Measurements from ENCODE around the gene CLASP1.

CLASP1 gene

GRCh38 chr2:121576263-121576662 lies 73.0 kb downstream of the CLASP1 start:
- no peak for TF ChIP-seq CTCF (IDR thresholded peaks at IDR 0.05; ENCODE audit: insufficient read depth, low read length, missing control alignments)
- POLR2A ChIA-PET, result no interaction called here
- no peak for DNase-seq (ENCODE audit: low read depth, low spot score)
- H3K4me3 ChIP-seq (ENCODE audit: low read depth, low read length), result no peak overlapping the region
- CTCF ChIA-PET, result interaction anchor here (1.1 to 1.3 kb wide), 3 partner anchors 9 to 42 kb away, joined by 3 read pairs; no protein-coding TSS in a partner anchor

- no peak for DNase-seq (ENCODE audit: low read depth, low spot score)
- CTCF ChIA-PET, result interaction anchor here (1.1 to 1.3 kb wide), 2 partner anchors 10 to 19 kb away, joined by 3 read pairs; no protein-coding TSS in a partner anchor
- POLR2A ChIA-PET, result no interaction called here
- no peak for TF ChIP-seq CTCF (IDR thresholded peaks at IDR 0.05; ENCODE audit: insufficient read depth, low read length, missing control alignments)
- no peak overlapping the region for H3K4me3 ChIP-seq (ENCODE audit: low read depth, low read length)
Observed at GRCh38 chr2:121575800-121576199, 73.5 kb downstream of the CLASP1 start.

- ChIA-PET CTCF (no interaction called here), POLR2A (interaction anchor here (1.0 kb wide), 1 partner anchor 77 kb away, joined by 4 read pairs; no protein-coding TSS in a partner anchor)
- TF ChIP-seq CTCF (IDR thresholded peaks at IDR 0.05; ENCODE audit: insufficient read depth, low read length, missing control alignments), result no peak
Observed at GRCh38 chr2:121570667-121571055, 78.6 kb downstream of the CLASP1 start.

GRCh38 chr2:121570036-121570666 lies 79.1 kb downstream of the CLASP1 start:
- no peak overlapping the region for H3K4me3 ChIP-seq (ENCODE audit: low read depth, low read length)
- POLR2A ChIA-PET, result no interaction called here
- CTCF ChIA-PET, result no interaction called here
- no peak for DNase-seq (ENCODE audit: low read depth, low spot score)
- TF ChIP-seq CTCF (IDR thresholded peaks at IDR 0.05; ENCODE audit: insufficient read depth, low read length, missing control alignments), result no peak

More at GRCh38 chr2:121570667-121571055, 78.6 kb downstream of the CLASP1 start:
- DNase-seq (ENCODE audit: low read depth, low spot score), result no peak
- H3K4me3 ChIP-seq (ENCODE audit: low read depth, low read length), result no peak overlapping the region

GRCh38 chr2:121567957-121568409 lies 81.3 kb downstream of the CLASP1 start:
- POLR2A ChIA-PET, result no interaction called here
- TF ChIP-seq CTCF (IDR thresholded peaks at IDR 0.05; ENCODE audit: insufficient read depth, low read length, missing control alignments), result no peak

GRCh38 chr2:121567452-121567851 lies 81.8 kb downstream of the CLASP1 start:
- TF ChIP-seq CTCF (IDR thresholded peaks at IDR 0.05; ENCODE audit: insufficient read depth, low read length, missing control alignments), result no peak

More at GRCh38 chr2:121567957-121568409, 81.3 kb downstream of the CLASP1 start:
- H3K4me3 ChIP-seq (ENCODE audit: low read depth, low read length), result no peak overlapping the region
- DNase-seq (ENCODE audit: low read depth, low spot score), result no peak
- CTCF ChIA-PET, result no interaction called here

More at GRCh38 chr2:121567452-121567851, 81.8 kb downstream of the CLASP1 start:
- no peak overlapping the region for H3K4me3 ChIP-seq (ENCODE audit: low read depth, low read length)
- CTCF ChIA-PET, result no interaction called here
- no peak for DNase-seq (ENCODE audit: low read depth, low spot score)
- POLR2A ChIA-PET, result no interaction called here
